Measurements from ENCODE around the gene DEXI. TPM values are rescaled to one million over a fixed set of nuclear protein-coding genes. Genes with fewer than 3 reads are reported as not detected.
A peak's percentile ranks its signal among the peaks of the same experiment; 100 is the strongest.
"Not testable (repeated sequence)": the region's sequence is repeated elsewhere in the genome, so short reads cannot be mapped to it uniquely, and the experiment has no call there.

The DEXI gene
- total RNA-seq, 1 donor from 2014 or later: 35.6 TPM

- Mint-ChIP-seq H3K36me3 (ENCODE audit: low read depth) (no peaks in the 10 kb centered on the region), H3K4me3 (peak overlapping the region; percentile 91), H3K27me3 (ENCODE audit: low read depth) (no peaks in the 10 kb centered on the region), H3K4me1 (peaks cover 31% of the 10 kb centered on the region), H3K9me3 (no peaks in the 10 kb centered on the region), H3K27ac (ENCODE audit: unreplicated experiment) (no peak overlapping the region)
- DNase-seq (ENCODE audit: low read depth, low spot score): no peak
- TF ChIP-seq, protein P1, sequence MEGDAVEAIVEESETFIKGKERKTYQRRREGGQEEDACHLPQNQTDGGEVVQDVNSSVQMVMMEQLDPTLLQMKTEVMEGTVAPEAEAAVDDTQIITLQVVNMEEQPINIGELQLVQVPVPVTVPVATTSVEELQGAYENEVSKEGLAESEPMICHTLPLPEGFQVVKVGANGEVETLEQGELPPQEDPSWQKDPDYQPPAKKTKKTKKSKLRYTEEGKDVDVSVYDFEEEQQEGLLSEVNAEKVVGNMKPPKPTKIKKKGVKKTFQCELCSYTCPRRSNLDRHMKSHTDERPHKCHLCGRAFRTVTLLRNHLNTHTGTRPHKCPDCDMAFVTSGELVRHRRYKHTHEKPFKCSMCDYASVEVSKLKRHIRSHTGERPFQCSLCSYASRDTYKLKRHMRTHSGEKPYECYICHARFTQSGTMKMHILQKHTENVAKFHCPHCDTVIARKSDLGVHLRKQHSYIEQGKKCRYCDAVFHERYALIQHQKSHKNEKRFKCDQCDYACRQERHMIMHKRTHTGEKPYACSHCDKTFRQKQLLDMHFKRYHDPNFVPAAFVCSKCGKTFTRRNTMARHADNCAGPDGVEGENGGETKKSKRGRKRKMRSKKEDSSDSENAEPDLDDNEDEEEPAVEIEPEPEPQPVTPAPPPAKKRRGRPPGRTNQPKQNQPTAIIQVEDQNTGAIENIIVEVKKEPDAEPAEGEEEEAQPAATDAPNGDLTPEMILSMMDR (conservative IDR thresholded peaks at IDR 0.05): no peak
Observed at GRCh38 chr16:10945065-10945787, 3.0 kb upstream of the DEXI start.

DNA sequence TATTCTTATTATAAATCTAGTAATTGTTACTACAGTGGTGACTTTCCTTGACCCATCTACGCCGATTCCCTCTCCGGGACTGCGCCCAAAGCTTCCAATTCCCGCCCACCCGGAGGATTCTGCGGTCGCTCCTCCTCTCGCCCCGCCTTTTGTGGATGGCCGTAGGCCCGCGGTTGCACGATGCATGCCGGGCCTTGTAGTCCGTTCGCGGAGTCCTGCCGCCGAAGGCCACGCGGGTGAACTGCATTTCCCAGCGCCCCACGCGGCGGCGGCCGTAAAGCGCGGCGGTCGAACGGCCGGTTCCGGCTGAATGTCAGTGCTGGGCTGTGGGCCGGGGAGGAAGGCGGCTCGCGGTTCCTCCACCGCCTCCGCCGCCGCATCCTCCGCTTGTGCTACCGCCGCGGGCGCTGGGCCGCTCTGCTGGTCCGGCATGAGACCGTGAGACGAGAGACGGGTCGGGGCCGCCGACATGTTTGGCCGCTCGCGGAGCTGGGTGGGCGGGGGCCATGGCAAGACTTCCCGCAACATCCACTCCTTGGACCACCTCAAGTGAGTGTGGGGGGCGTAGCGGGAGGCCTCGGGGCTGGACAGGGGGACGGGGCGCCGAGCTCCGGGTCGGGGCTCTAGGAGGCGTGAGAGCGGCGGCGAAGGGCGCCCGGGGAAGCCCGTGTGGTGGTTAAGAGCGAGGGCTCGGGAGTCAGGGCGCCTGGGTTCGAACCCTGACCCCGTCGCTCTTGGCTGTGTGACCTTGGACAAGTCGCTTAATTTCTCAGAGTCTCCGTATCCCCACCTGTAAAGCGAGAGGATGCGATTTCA, 2.2 kb upstream of the DEXI start, which contains the start of gene CLEC16A:
Gene CLEC16A, plus strand, starts transcription at position 316 of the 816 bp plus-strand sequence. Its CDS starts 154 bp downstream, at position 470.
- peak; percentile 91 for DNase-seq (ENCODE audit: low read depth, low spot score)
- Mint-ChIP-seq H3K4me1 (peaks cover 39% of the 10 kb centered on the region), H3K4me3 (peak within 1 kb of the TSS; percentile 91), H3K9me3 (no peaks in the 10 kb centered on the region), H3K27me3 (ENCODE audit: low read depth) (no peaks in the 10 kb centered on the region), H3K36me3 (ENCODE audit: low read depth) (peaks cover under 1% of the 10 kb centered on the region), H3K27ac (ENCODE audit: unreplicated experiment) (no peak within 1 kb of the TSS)
- TF ChIP-seq, protein P1 (conservative IDR thresholded peaks at IDR 0.05): no peak

GRCh38 chr16:10943064-10943353, 741 bp upstream of the DEXI start:
- no peak for DNase-seq (ENCODE audit: low read depth, low spot score)
- Mint-ChIP-seq H3K36me3 (ENCODE audit: low read depth) (peaks cover 3% of the 10 kb centered on the region), H3K9me3 (no peaks in the 10 kb centered on the region), H3K27ac (ENCODE audit: unreplicated experiment) (no peak overlapping the region), H3K4me3 (peak overlapping the region; percentile 91), H3K27me3 (ENCODE audit: low read depth) (no peaks in the 10 kb centered on the region), H3K4me1 (peaks cover 50% of the 10 kb centered on the region)
- TF ChIP-seq, protein P1 (conservative IDR thresholded peaks at IDR 0.05): no peak

DNA sequence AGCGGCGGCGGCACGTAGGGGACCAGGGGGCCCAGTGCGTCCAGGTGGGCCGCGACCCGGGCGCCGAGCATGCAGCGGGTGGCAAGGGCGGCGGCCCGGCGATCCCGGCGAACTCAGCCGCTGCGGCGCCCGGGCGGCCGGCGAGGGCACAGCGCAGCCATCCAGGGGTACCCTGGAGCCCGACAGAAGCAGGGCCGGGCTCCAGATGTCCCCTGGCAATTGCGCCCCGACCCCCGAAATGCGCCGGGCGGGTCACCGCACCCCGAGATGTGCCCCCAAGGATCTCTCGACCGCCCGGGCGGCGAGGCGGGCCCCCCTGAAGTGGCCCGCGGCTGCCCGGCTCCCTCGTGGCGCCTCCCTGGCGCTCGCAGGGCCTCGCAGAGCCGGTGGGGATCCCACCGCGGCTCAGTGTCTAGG, 325 bp downstream of the DEXI start:
- H3K9me3 Mint-ChIP-seq; H3K27ac Mint-ChIP-seq (ENCODE audit: unreplicated experiment); H3K36me3 Mint-ChIP-seq (ENCODE audit: low read depth); H3K27me3 Mint-ChIP-seq (ENCODE audit: low read depth): not testable (repeated sequence)
- peaks cover 53% of the 10 kb centered on the region for H3K4me1 Mint-ChIP-seq
- DNase-seq (ENCODE audit: low read depth, low spot score): peak; percentile 20
- peak overlapping the region; percentile 94 for H3K4me3 Mint-ChIP-seq

DNA sequence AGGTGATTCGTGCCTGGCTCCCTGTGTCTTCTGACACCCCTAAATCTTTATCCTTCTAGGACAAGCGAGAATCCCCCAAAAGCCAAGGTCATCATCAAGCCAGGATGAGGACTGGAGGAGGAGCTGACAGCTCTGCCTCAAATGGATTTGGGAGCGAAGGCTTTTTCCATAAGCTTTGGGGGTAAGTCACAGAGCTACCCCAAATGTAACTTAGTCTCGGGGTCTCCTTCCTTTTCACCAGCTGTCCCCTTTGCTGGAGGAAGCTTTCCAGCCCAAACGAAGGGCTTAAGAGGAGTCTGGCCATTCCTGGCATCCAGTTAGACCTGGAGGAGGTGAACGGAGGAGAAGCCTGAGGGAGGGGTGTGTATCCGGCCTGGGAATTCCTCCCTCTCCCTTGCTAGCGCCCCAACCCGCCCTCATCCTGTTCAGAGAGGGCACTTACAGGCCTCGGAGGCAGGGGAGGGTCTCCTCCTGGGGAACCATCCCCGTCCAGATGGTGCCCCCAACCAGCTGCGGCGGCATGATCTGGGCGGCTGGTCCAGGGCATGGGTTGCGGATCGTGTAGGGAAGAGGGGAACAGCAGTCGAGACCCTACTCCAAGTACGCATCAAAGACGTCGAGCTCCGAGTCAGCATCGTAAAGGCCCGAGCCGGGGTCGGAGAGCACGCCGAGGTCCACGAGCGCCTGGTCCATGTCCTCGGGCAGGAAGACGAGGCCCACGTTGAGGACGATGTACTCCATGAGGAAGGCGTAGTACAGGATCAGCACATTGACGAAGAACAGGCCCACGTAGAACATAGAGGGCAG, 938 bp downstream of the DEXI start:
- peak overlapping the region; percentile 94 for H3K4me3 Mint-ChIP-seq
- DNase-seq (ENCODE audit: low read depth, low spot score): no peak
- peaks cover 53% of the 10 kb centered on the region for H3K4me1 Mint-ChIP-seq
- TF ChIP-seq, protein P1 (conservative IDR thresholded peaks at IDR 0.05): no peak
- peaks cover 3% of the 10 kb centered on the region for H3K36me3 Mint-ChIP-seq (ENCODE audit: low read depth)
- H3K27me3 Mint-ChIP-seq (ENCODE audit: low read depth): no peaks in the 10 kb centered on the region
- H3K27ac Mint-ChIP-seq (ENCODE audit: unreplicated experiment): peak overlapping the region; percentile 87
- H3K9me3 Mint-ChIP-seq: no peaks in the 10 kb centered on the region

Data from neural crest cell (in vitro differentiated cells).